SK-MEL-5 (cell line): ENCODE results near the gene LRRC70. TPM values are rescaled to one million over a fixed set of nuclear protein-coding genes. Genes with fewer than 3 reads are reported as not detected.

Experiments
- DNase-seq: peaks from one replicate; pipeline ENCODE4 v3.0.0-alpha.2; 2016; ENCODE audit warnings: low read depth, low spot score
- in situ Hi-C: cut with HindIII; loops from 2 replicates; pipeline ENCODE4 v1.10.0; 2016; ENCODE audit warnings: low sequenced_read_pairs, high pct_unique_total_duplicates, low pct_unique_long_range_greater_than_20kb
- total RNA-seq: library from RNA; depleted of rRNA; stranded (reverse); fragments of >200 nt; shearing (Covaris generic); gene quantifications from 2 replicates; pipeline ENCODE4 v1.2.3, GENCODE V29; 2014

The LRRC70 gene
- total RNA-seq, 1 experiment from 2014 or later = 0.29 TPM

DNA sequence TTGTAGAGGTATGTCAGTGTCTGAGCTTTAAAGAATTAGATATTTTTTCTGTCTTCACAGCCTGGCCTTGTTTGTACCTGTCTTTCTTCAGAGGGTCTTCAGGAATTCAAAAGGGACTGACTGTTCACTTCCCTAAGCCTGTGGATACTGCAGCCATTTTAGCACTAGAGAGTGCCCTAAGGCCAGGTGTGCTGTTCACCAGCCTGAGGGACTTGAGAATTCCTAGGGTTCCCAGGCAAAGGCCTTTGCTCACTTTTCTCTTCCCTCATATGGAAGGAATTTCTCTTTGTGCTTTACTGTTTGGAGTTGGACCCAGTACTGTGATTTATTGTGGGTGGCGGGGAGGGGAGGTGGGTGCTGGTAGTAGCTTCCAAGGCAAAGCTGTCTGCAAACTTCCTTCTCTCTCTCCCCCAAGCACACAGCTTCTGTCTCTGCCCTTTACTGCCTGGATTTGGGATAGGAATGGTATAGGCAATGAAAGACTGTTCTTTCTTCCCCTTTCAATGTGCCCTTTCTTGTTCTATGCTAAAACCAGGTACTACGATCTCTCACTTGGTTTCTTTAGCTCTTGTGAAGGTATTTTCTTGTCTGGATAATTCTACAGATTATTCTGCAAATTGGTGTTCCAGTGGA lies 9.7 kb upstream of the LRRC70 start:
- no peak for DNase-seq
- in situ Hi-C loops = no loop called here

DNA sequence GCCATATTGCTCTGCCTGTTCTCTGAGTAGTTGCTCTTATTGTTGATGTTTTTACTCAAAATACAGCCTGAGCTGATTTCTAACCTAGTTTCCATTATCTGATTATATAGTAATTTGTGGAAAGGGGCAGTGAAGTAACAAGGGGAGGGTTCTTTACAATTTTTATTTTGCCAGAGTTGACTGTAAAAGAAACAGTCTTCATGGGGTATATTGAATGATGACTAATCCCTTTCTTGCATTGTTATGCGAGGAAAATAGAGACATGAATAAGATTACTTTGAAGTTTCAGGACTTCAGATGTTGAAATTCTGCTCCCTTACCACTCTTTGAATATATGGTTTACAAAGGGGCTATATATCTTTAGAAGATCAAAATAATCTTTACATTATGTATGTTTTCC lies 9.1 kb upstream of the LRRC70 start:
- in situ Hi-C loops = no loop called here
- DNase-seq = no peak

- in situ Hi-C loops = no loop called here
- DNase-seq = no peak
Measured at GRCh38 chr5:62572918-62573514, 5.6 kb upstream of the LRRC70 start.

- no peak for DNase-seq
- in situ Hi-C loops = no loop called here
Measured at GRCh38 chr5:62574599-62574998, 4.0 kb upstream of the LRRC70 start.

DNA sequence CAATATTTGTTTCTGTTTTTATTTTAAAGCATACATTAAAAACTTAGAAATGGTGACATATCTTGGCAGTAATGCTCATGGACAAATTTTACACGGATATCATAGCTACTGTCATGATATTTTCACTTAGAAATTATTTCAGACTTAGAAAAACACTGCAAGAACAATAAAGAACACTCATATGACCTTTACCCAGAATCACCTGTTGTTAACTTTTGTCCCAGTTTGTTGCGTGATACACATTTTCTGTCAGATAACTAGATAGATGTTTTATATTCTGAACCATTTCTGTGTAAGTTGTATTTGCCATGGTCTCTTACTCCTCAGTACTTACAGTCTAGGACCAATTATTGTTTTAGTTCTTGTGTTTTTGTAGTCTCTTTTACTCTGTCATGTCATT lies 3.6 kb upstream of the LRRC70 start:
- in situ Hi-C loops = no loop called here
- no peak for DNase-seq

DNA sequence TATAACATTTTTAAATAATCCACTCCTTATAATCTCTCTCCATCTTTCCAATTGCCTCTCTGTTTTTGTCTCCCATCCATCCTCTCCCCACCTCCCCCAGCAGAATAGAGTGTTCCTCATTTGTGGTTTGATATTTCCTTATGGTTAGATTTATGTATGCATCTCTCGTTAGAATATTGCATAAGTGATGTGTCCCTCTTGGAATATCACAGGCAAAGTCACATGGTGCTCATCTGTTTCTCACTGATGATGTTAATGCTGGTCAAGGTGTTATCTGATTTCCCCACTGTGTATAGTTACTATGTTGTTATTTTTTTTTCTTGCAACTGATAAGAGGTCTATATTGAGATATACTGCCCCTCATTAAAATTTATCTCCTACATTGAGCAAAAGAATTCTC lies 3.1 kb upstream of the LRRC70 start:
- no peak for DNase-seq
- in situ Hi-C loops = no loop called here

DNA sequence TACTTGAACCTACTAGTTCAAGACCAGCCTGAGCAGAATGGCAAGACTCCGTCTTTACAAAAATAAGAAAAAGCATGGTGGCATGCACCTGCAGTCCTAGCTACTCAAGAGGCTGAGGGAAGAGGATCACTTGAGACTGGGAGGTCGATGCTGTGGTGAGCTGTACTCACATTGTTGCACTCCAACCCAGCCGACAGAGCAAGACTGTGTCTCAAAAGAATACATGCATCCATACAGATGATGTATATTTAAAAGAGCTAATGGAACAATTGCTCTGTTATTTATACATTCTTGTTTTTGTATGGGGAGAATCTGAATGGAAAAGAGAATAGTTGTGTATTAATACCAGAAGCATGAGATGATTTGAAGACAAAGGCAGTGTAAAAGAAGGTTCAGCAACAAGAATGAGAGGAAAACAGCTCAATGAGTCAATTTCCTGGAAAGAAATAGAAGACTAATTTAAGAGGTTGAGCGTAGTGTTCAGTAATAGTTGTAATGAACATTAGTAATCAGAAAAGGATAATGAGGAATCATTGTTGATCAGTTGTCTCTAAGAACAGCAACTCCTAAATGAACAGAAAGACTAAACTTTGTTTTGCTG lies 1.9 kb upstream of the LRRC70 start:
- in situ Hi-C loops = no loop called here
- no peak for DNase-seq

DNA sequence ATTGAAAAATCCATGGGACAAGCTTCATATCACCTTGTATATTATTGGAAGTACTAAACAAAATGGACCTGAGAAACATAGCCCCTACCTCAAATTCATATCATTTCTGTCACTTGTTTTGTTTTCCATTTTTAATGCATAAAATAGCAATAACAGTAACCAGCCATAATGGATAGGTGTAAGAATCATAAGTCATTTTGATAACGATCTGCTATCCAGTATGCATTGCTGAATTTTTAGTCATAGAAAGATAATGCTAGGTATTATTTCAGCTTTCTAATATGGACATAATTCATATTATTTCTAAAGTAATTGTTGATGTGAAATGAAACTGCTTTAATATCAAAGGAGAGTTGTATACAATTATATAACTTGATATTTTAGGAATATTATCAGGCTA lies 1.1 kb upstream of the LRRC70 start:
- DNase-seq = no peak
- in situ Hi-C loops = no loop called here

DNA sequence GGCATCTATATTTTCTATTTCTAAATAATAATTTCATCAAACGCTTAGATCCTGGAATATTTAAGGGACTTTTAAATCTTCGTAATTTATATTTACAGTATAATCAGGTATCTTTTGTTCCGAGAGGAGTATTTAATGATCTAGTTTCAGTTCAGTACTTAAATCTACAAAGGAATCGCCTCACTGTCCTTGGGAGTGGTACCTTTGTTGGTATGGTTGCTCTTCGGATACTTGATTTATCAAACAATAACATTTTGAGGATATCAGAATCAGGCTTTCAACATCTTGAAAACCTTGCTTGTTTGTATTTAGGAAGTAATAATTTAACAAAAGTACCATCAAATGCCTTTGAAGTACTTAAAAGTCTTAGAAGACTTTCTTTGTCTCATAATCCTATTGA lies 1.1 kb downstream of the LRRC70 start:
- in situ Hi-C loops = no loop called here

DNA sequence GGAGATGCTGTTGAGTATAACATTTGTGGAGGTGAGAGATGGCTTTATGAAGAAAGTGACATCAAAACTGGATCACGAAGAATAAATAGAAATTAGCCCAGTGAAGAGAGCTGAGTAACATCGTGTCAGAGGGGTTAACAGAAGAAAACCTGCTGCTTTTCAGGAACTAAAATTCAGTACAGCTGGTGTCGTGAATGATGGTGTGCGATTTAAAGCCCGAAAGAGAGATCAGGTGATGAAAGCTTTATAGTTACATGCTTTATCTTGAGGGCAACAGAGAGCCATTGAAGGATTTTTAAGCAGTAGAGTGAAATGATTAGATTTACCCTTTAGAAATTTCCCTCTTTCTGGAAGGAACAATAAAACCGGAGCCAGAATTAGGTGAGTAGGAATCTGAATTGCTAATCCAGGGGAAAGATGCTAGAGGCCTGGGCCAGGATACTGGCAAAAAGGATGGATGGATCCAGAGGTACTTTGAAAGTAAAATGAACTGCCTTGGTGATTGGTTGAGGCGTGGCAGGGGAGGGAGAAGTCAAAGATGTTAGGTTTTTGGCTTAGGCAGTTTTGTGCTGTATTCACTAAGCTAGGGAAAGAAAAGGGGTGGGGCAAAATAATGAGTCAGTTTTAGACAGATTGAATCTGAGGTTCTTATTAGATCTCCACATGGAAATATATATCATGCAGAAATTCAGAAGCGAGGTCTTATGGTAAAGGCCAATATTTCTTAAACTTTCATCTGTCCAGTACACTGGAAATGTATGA lies 3.4 kb downstream of the LRRC70 start:
- no peak for DNase-seq
- in situ Hi-C loops = no loop called here

More for the DNA sequence above, 1.1 kb downstream of the LRRC70 start:
- no peak for DNase-seq

DNA sequence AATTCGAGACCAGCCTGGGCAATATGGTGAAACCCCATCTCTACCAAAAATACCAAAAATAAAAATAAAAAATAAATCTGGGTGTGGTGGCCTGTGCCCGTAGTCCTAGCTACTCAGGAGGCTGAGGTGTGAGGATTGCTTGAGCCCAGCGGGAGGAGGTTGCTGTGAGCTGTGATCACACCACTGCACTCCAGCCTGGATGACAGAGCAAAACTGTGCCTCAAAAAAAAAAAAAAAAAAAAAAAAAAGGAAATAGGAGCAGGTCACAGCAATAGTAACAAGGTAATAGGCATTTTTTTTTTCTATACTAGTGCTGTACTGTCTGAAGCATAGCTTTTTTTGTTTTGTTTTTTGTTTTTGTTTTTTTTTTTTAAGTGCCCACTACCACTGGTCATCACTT lies 5.8 kb downstream of the LRRC70 start:
- in situ Hi-C loops = no loop called here
- no peak for DNase-seq

GRCh38 chr5:62585306-62585705 lies 6.7 kb downstream of the LRRC70 start:
- no peak for DNase-seq
- in situ Hi-C loops = no loop called here

- DNase-seq = no peak
- in situ Hi-C loops = no loop called here
Measured at GRCh38 chr5:62585751-62586150, 7.1 kb downstream of the LRRC70 start.

- no peak for DNase-seq
- in situ Hi-C loops = no loop called here
Measured at GRCh38 chr5:62587737-62588136, 9.1 kb downstream of the LRRC70 start.

GRCh38 chr5:62588668-62589067 lies 10.0 kb downstream of the LRRC70 start:
- in situ Hi-C loops = no loop called here
- DNase-seq = no peak

GRCh38 chr5:62589504-62589903 lies 10.9 kb downstream of the LRRC70 start:
- peak; percentile 5 for DNase-seq
- in situ Hi-C loops = no loop called here

DNA sequence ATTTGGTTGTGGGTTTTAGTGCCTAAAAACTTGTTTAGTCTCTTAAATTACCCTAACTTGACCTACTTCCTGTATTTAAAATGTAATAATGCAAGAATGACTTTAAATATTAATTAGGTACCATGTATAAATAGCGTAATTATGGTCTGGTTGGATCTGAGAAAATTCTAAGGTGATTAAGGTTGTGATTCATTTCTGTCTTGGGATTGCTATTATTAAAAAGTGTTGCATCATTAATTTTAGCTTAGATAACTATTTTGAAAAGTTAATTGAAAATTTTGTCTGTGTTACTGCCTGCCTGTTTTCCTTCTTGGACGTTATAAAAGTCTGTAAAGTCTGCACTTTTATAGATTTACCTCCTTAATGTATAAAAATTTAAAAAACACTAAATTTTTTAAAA lies 11.8 kb downstream of the LRRC70 start:
- in situ Hi-C loops = no loop called here
- no peak for DNase-seq

GRCh38 chr5:62592558-62592957 lies 13.9 kb downstream of the LRRC70 start:
- DNase-seq = no peak
- in situ Hi-C loops = no loop called here

- in situ Hi-C loops = no loop called here
- DNase-seq = no peak
Measured at GRCh38 chr5:62593331-62593730, 14.7 kb downstream of the LRRC70 start.
